DLD1 (cell line): ENCODE data around the gene GLCE.
"Not testable (repeated sequence)": the region's sequence is repeated elsewhere in the genome, so short reads cannot be mapped to it uniquely, and the experiment has no call there.

Source experiments
- in situ Hi-C: cut with HindIII; loops from 2 replicates; pipeline ENCODE4 v1.10.0; 2017; ENCODE audit warnings: low sequenced_read_pairs

The GLCE gene

GRCh38 chr15:69158201-69158842 is 2.1 kb upstream of the GLCE start:
- in situ Hi-C loops: no loop called here

GRCh38 chr15:69158843-69159240 is 1.6 kb upstream of the GLCE start:
- in situ Hi-C loops: no loop called here

GRCh38 chr15:69159805-69160140 is 662 bp upstream of the GLCE start:
- in situ Hi-C loops: no loop called here

- in situ Hi-C loops: no loop called here
Observed at GRCh38 chr15:69161079-69161877, 843 bp downstream of the GLCE start.

- in situ Hi-C loops: no loop called here
Observed at GRCh38 chr15:69161878-69162213, 1.4 kb downstream of the GLCE start.

GRCh38 chr15:69163141-69163669 is 2.8 kb downstream of the GLCE start:
- in situ Hi-C loops: no loop called here

GRCh38 chr15:69164807-69165636 is 4.6 kb downstream of the GLCE start:
- in situ Hi-C loops: no loop called here

GRCh38 chr15:69165637-69166025 is 5.2 kb downstream of the GLCE start:
- in situ Hi-C loops: no loop called here

- in situ Hi-C loops: no loop called here
Observed at GRCh38 chr15:69167218-69167846, 6.9 kb downstream of the GLCE start.

GRCh38 chr15:69168361-69168760 is 7.9 kb downstream of the GLCE start:
- in situ Hi-C loops: not testable (repeated sequence)

- in situ Hi-C loops: not testable (repeated sequence)
Observed at GRCh38 chr15:69169540-69169939, 9.1 kb downstream of the GLCE start.

GRCh38 chr15:69170597-69170996 is 10.2 kb downstream of the GLCE start:
- in situ Hi-C loops: no loop called here

- in situ Hi-C loops: no loop called here
Observed at GRCh38 chr15:69172847-69173246, 12.4 kb downstream of the GLCE start.

GRCh38 chr15:69175536-69175935 is 15.1 kb downstream of the GLCE start:
- in situ Hi-C loops: no loop called here

GRCh38 chr15:69181424-69181823 is 21.0 kb downstream of the GLCE start:
- in situ Hi-C loops: no loop called here

- in situ Hi-C loops: no loop called here
Observed at GRCh38 chr15:69185216-69185615, 24.8 kb downstream of the GLCE start.

- in situ Hi-C loops: no loop called here
Observed at GRCh38 chr15:69185706-69186105, 25.3 kb downstream of the GLCE start.

GRCh38 chr15:69189157-69189556 is 28.7 kb downstream of the GLCE start:
- in situ Hi-C loops: no loop called here

GRCh38 chr15:69190091-69190490 is 29.7 kb downstream of the GLCE start:
- in situ Hi-C loops: no loop called here

- in situ Hi-C loops: no loop called here
Observed at GRCh38 chr15:69190504-69190903, 30.1 kb downstream of the GLCE start.
